Calu3 (cell line): ENCODE results near the gene PCNT. TPM values are rescaled to one million over a fixed set of nuclear protein-coding genes. Genes with fewer than 3 reads are reported as not detected.

ENCODE experiments used
- BruUV-seq: library from RNA; stranded (reverse); fragments of 400-500 nt; replicated peaks from 2 replicates; lab custom pipeline; 2021; lab: Mats Ljungman, UMichigan
- CTCF ChIA-PET: fragments of 300-600 bp; sonication (Branson Sonifier 250); formaldehyde crosslinking; loops from one replicate; lab custom pipeline; 2022; ENCODE audit warnings: antibody characterized with exemption; lab: Charles Lee
- DNase-seq: peaks from one replicate; pipeline ENCODE4 v3.0.0; 2022
- H3K27ac Mint-ChIP-seq: one replicate; pipeline ENCODE4 v1.8.0; 2022; ENCODE audit warnings: mixed read lengths; ENCODE audit not compliant: unreplicated experiment
- H3K27me3 Mint-ChIP-seq: one replicate; pipeline ENCODE4 v1.8.0; 2022; ENCODE audit warnings: mixed read lengths; ENCODE audit not compliant: unreplicated experiment
- H3K36me3 Mint-ChIP-seq: one replicate; pipeline ENCODE4 v1.8.0; 2022; ENCODE audit warnings: mild to moderate bottlenecking, moderate library complexity, mixed read lengths; ENCODE audit not compliant: insufficient read depth, unreplicated experiment
- H3K4me1 Mint-ChIP-seq: one replicate; pipeline ENCODE4 v1.8.0; 2022; ENCODE audit warnings: mild to moderate bottlenecking, low read depth, mixed read lengths; ENCODE audit not compliant: unreplicated experiment
- H3K4me3 Mint-ChIP-seq: one replicate; pipeline ENCODE4 v1.8.0; 2022; ENCODE audit warnings: mild to moderate bottlenecking, low read depth, moderate library complexity, mixed read lengths; ENCODE audit not compliant: unreplicated experiment
- H3K9me3 Mint-ChIP-seq: one replicate; pipeline ENCODE4 v1.8.0; 2022; ENCODE audit warnings: low read depth, mixed read lengths; ENCODE audit not compliant: unreplicated experiment
- CTCF ChIP-seq: fragments of 200-600 bp; IDR thresholded peaks from one replicate; pipeline ENCODE4 v1.8.0; 2022; ENCODE audit warnings: antibody characterized with exemption; ENCODE audit not compliant: unreplicated experiment
- intact Hi-C: fragments of 100-400 bp; cut with micrococcal nuclease; formaldehyde crosslinking; loops from one replicate; pipeline ENCODE4 v1.10.0; 2022; ENCODE audit not compliant: unreplicated experiment
- total RNA-seq: library from RNA; stranded (reverse); gene quantifications from 2 replicates; pipeline ENCODE4 v1.2.3, GENCODE V29; 2022

PCNT gene
- total RNA-seq, 1 experiment from 2014 or later = 32.2 TPM

DNA sequence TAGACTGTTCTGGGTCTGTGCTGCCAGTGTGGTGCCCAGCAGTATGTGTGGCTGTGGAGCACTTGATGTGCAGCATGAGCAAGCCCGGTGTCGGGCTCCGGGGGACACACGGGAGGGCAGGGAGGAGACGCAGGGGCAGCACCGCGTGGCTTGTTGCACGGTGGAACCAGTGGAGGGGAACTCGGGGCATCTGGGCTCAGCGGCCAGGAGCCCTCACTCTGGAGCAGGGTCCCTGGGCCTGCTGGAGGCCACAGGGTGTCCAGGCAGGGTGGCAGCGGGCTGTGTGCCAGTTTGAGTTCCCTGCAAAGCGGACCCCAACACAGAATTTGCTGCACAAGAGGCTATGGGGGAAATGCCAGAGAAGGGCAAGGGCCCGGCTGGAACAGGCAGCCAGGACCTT lies 30.6 kb downstream of the PCNT start:
- intact Hi-C loops = no loop called here
- TF ChIP-seq CTCF = no peak
- no TSS peak for BruUV-seq
- peaks cover 21% of the 10 kb centered on the region for H3K36me3 Mint-ChIP-seq
- no peak overlapping the region for H3K4me3 Mint-ChIP-seq
- no peak overlapping the region for H3K27ac Mint-ChIP-seq
- no peaks in the 10 kb centered on the region for H3K4me1 Mint-ChIP-seq
- H3K27me3 Mint-ChIP-seq = no peaks in the 10 kb centered on the region
- H3K9me3 Mint-ChIP-seq = no peaks in the 10 kb centered on the region
- DNase-seq = no peak
- CTCF ChIA-PET = no interaction called here

DNA sequence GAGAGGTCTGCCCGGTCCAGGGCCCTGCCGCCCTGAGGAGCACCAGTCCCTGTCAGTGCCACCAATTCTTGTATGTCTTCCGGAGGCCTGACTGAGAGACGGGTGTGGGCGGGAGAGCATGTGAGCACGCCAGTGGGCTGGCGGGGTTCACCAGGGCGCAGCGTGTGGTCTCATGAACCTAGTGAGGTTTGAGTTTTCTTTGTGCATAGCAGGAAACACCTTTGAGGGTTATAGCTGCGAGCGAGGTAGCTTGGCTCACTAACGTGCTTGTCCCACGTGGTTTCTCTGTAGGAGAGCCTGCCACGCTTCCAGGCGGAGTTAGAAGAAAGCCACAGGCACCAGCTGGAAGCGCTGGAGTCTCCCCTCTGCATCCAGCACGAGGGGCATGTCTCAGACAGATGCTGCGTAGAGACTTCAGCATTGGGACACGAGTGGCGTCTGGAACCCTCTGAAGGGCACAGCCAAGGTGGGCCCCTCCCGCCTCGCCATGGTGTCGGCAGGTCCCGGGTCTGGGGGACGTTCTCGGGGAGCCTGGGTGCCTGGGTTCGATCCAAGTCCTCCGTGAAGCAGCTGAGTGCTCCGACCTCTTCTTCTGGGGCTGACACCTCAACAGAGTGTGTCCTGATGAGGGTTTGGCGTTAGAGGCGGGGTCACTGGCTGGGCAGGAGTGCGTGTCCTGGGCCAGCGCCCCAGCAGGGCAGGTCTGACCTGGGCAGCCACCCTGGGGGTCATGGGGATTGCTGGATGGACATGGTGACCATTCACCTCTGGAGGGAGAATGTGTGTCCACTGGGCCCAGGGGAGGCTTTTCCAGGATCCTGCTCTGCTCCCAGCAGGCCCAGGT lies 31.4 kb downstream of the PCNT start:
- no TSS peak for BruUV-seq
- H3K27ac Mint-ChIP-seq = no peak overlapping the region
- TF ChIP-seq CTCF = no peak
- H3K9me3 Mint-ChIP-seq = no peaks in the 10 kb centered on the region
- CTCF ChIA-PET = no interaction called here
- H3K27me3 Mint-ChIP-seq = no peaks in the 10 kb centered on the region
- no peaks in the 10 kb centered on the region for H3K4me1 Mint-ChIP-seq
- H3K4me3 Mint-ChIP-seq = no peak overlapping the region
- intact Hi-C loops = no loop called here
- no peak for DNase-seq
- peaks cover 25% of the 10 kb centered on the region for H3K36me3 Mint-ChIP-seq

DNA sequence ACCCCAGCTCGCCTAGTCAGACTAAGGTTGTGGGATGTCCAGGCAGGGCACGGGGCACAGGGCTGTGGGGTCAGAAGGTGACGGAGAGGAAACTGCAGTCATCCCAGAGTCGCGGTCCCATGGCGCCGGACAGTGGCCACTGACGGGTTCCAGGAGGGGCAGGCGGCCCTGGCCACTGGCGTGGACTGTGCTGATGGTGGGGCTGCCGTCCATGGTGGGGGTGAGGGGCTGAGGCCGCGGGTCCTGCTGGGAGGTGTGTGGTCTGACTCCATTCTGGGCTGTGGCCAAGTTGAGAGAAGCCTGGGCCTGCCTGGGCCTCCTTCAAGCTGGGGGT lies 32.0 kb downstream of the PCNT start:
- no TSS peak for BruUV-seq
- Mint-ChIP-seq H3K4me3 (no peak overlapping the region), H3K27ac (no peak overlapping the region), H3K27me3 (no peaks in the 10 kb centered on the region), H3K9me3 (no peaks in the 10 kb centered on the region), H3K36me3 (peaks cover 29% of the 10 kb centered on the region), H3K4me1 (no peaks in the 10 kb centered on the region)
- intact Hi-C loops = no loop called here
- TF ChIP-seq CTCF = no peak
- no peak for DNase-seq
- CTCF ChIA-PET = no interaction called here

DNA sequence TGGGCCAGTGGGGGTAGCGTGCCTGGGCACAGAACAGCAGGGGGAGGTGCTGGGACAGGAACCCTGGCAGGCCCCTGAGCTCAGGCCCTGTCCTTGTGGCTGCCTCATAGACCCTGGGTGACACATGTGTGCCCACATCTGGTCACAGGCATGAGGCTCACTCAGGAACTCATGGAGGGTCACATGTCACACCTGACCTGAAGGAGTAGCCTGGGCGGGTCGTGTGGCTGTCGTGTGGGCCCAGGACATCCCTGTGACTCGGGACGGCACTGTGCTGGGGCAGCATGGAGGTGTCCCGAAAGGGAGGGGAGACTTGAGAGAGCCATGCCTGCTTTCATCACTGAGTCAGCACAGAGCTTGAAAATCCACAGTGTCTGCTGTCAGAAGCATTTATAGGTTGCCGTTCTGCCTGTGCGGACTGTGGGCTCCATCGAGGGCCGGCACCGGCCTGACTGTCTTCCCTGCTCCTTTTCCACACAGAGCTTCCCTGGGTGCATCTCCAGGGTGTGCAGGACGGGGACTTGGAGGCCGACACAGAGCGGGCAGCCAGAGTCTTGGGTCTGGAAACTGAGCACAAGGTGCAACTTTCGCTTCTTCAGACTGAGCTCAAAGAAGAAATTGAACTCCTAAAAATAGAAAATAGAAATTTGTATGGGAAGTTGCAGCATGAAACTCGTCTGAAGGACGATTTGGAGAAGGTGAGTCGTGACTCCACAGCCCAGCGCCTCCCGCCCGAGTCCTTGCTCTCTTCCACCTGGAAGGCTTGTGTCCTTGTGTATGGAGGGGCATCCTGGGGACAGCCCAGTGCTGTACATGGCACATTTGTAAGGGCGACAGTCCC lies 32.8 kb downstream of the PCNT start:
- peaks cover 29% of the 10 kb centered on the region for H3K36me3 Mint-ChIP-seq
- no peak overlapping the region for H3K27ac Mint-ChIP-seq
- H3K9me3 Mint-ChIP-seq = no peaks in the 10 kb centered on the region
- TF ChIP-seq CTCF = no peak
- H3K4me3 Mint-ChIP-seq = no peak overlapping the region
- no peak for DNase-seq
- intact Hi-C loops = no loop called here
- no peaks in the 10 kb centered on the region for H3K27me3 Mint-ChIP-seq
- CTCF ChIA-PET = no interaction called here
- BruUV-seq = no TSS peak
- no peaks in the 10 kb centered on the region for H3K4me1 Mint-ChIP-seq
